Measurements from ENCODE around the gene HOXA4.

The HOXA4 gene

GRCh38 chr7:27173511-27173955 lies 43.0 kb upstream of the HOXA4 start:
- H3K27me3 ChIP-seq (replicated peaks; ENCODE audit: control insufficient read depth, insufficient read depth, low read length) = peaks cover 12% of the 10 kb centered on the region
- DNase-seq (ENCODE audit: extremely low read depth, insufficient read length) = no peak

GRCh38 chr7:27172823-27173510 lies 42.4 kb upstream of the HOXA4 start:
- DNase-seq (ENCODE audit: extremely low read depth, insufficient read length) = no peak
- no peak overlapping the region; the same call in 1 of the 2 replicates for H3K4me3 ChIP-seq (replicated peaks; ENCODE audit: low read depth, low read length)
- H3K36me3 ChIP-seq (ENCODE audit: control insufficient read depth, insufficient read depth, low read length) = no peaks in the 10 kb centered on the region
- TF ChIP-seq CTCF (IDR thresholded peaks at IDR 0.05; ENCODE audit: insufficient read depth, low read length, poor library complexity, severe bottlenecking) = no peak
- peaks cover 13% of the 10 kb centered on the region for H3K27me3 ChIP-seq (replicated peaks; ENCODE audit: control insufficient read depth, insufficient read depth, low read length)

More at GRCh38 chr7:27173511-27173955, 43.0 kb upstream of the HOXA4 start:
- Histone ChIP-seq H3K4me3 (replicated peaks; ENCODE audit: low read depth, low read length) (peak overlapping the region; percentile 18), H3K36me3 (ENCODE audit: control insufficient read depth, insufficient read depth, low read length) (no peaks in the 10 kb centered on the region)
- TF ChIP-seq CTCF (IDR thresholded peaks at IDR 0.05; ENCODE audit: insufficient read depth, low read length, poor library complexity, severe bottlenecking) = no peak

- no peaks in the 10 kb centered on the region for H3K36me3 ChIP-seq (ENCODE audit: control insufficient read depth, insufficient read depth, low read length)
- no peak overlapping the region for H3K4me3 ChIP-seq (replicated peaks; ENCODE audit: low read depth, low read length)
- TF ChIP-seq CTCF (IDR thresholded peaks at IDR 0.05; ENCODE audit: insufficient read depth, low read length, poor library complexity, severe bottlenecking) = no peak
- peaks cover 13% of the 10 kb centered on the region for H3K27me3 ChIP-seq (replicated peaks; ENCODE audit: control insufficient read depth, insufficient read depth, low read length)
- no peak for DNase-seq (ENCODE audit: extremely low read depth, insufficient read length)
Observed at GRCh38 chr7:27172315-27172774, 41.8 kb upstream of the HOXA4 start.

GRCh38 chr7:27171637-27172314 lies 41.2 kb upstream of the HOXA4 start:
- H3K36me3 ChIP-seq (ENCODE audit: control insufficient read depth, insufficient read depth, low read length) = no peaks in the 10 kb centered on the region
- H3K27me3 ChIP-seq (replicated peaks; ENCODE audit: control insufficient read depth, insufficient read depth, low read length) = peaks cover 13% of the 10 kb centered on the region
- no peak overlapping the region for H3K4me3 ChIP-seq (replicated peaks; ENCODE audit: low read depth, low read length)
- no peak for DNase-seq (ENCODE audit: extremely low read depth, insufficient read length)
- TF ChIP-seq CTCF (IDR thresholded peaks at IDR 0.05; ENCODE audit: insufficient read depth, low read length, poor library complexity, severe bottlenecking) = no peak

- DNase-seq (ENCODE audit: extremely low read depth, insufficient read length) = no peak
- peaks cover 13% of the 10 kb centered on the region for H3K27me3 ChIP-seq (replicated peaks; ENCODE audit: control insufficient read depth, insufficient read depth, low read length)
- no peaks in the 10 kb centered on the region for H3K36me3 ChIP-seq (ENCODE audit: control insufficient read depth, insufficient read depth, low read length)
- no peak for TF ChIP-seq CTCF (IDR thresholded peaks at IDR 0.05; ENCODE audit: insufficient read depth, low read length, poor library complexity, severe bottlenecking)
- H3K4me3 ChIP-seq (replicated peaks; ENCODE audit: low read depth, low read length) = no peak overlapping the region
Observed at GRCh38 chr7:27171325-27171636, 40.7 kb upstream of the HOXA4 start.
